Stimulated activated CD4-positive, alpha-beta T cell treated with anti-CD3 and anti-CD28 coated beads, Interleukin-4, amount 100 ng/mL, for 24 hours (primary cell): ENCODE measurements around the gene SYMPK.
"Not testable (repeated sequence)": the region's sequence is repeated elsewhere in the genome, so short reads cannot be mapped to it uniquely, and the experiment has no call there.

Experiments used
- DNase-seq: peaks from one replicate; pipeline ENCODE4 v3.0.0-alpha.2; 2020

Gene SYMPK

DNA sequence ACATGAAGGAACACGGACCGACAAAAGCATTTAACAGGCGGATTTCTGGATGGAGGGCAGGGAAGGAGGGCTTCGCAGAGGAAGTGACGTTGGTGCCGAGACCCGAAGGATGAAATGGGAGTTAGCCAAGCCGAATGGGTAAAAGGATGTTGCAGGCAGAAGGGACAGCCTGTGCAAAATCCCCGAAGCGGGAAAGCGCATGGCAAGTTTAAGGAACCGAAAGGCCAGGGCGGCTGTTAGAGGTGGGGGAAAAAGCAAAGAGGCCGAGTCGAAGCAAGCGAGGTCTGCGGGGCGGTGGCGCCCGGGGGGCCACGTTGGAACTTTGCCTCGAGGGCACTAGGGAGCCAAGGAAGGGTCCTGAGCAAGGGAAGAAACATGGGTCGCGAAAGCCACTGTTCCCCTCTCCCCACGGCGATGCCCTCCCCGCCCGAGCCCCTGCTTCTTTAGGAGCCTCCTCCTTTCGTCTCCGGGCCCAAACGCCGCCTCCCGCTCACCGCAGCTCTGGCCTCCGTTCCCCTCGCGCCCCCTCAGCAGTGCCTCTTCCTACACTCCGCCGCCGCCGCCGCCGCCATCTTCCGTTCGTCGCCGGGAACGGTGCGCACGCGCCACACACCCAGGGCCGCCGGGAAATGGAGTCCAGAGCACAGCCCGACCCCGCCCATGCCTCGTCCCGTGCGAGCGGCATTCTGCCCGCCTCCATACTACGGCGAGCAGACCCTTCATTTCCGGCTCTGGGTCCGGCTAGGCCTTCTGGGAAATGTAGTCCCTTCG is at the start of gene SYMPK:
TSS of gene SYMPK (minus strand) at position 584 of the 771 bp plus-strand sequence. CDS start 8,652 bp downstream, outside the sequence.
- peak; percentile 99 for DNase-seq

DNA sequence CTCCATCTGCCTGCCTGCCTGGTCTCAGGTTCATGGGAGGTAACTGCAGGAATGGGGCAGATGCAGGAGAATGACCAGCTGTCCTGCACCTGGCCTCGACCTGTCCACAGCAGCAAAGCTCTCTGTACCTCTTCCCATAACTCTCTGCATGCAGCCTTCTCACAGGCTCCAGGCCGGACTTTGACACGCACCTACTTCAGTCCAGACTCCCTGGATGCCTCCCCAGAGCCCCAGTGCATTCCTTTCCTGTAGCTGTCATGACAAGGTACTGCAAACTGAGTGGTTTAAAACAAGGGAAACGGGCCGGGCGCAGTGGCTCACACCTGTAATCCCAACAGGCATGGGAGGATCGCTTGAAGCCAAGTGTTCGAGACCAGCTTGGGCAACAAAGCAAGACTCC is 48.3 kb upstream of the SYMPK start:
- DNase-seq = no peak

DNA sequence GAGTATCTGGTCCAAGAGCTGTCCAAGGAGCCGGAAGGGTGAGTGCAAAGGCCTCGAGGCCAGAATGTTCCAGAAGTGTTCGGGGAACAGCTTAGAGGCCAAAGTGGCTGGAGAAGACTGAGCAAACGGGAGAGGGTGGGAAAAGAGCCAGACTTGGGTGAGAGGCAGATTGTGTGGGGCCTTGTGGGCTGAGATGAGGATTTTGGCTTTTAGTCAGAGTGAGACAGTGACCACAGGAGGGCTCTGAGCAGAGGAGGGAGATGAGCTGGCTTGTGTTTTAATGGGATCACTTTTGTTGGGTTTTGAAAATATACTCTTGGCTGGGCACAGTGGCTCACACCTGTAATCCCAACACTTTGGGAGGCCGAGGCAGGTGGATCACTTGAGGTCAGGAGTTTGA is 46.0 kb upstream of the SYMPK start:
- DNase-seq = no peak

DNA sequence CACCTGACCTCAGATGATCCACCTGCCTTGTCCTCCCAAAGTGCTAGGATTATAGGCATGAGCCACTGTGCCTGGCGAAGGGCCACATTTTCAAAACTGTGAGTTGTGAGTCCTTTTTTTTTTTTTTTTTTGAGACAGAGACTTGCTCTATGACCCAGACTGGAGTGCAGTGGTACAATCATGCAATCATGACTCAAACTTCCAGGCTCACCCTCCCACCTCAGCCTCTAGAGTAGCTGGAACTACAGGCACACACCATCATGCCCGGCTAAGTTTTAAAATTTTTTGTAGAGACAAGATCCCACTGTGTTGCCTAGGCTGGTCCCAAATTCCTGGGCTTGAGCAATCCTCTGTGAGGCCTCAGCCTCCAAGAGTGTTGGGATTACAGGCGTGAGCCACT is 43.3 kb upstream of the SYMPK start:
- no peak for DNase-seq

DNA sequence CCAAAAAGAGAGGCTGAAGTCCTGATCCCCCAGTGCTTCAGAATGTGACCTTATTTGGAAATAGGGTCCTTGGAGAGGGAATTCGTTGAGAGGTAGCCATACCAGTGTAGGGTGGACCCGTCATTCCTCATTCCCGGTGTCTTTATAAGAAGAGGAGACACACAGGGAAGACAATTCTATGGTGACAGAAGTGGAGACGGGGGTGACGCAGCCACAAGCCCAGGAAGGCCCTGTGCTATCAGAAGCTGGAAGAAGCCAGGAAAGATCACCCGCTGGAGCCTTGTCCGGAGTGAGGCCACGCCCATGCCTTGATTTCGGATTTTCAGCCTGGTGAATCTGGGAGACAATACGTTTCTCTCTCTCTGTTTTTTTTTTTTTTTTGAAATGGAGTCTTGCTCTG is 42.1 kb upstream of the SYMPK start:
- DNase-seq = no peak

DNA sequence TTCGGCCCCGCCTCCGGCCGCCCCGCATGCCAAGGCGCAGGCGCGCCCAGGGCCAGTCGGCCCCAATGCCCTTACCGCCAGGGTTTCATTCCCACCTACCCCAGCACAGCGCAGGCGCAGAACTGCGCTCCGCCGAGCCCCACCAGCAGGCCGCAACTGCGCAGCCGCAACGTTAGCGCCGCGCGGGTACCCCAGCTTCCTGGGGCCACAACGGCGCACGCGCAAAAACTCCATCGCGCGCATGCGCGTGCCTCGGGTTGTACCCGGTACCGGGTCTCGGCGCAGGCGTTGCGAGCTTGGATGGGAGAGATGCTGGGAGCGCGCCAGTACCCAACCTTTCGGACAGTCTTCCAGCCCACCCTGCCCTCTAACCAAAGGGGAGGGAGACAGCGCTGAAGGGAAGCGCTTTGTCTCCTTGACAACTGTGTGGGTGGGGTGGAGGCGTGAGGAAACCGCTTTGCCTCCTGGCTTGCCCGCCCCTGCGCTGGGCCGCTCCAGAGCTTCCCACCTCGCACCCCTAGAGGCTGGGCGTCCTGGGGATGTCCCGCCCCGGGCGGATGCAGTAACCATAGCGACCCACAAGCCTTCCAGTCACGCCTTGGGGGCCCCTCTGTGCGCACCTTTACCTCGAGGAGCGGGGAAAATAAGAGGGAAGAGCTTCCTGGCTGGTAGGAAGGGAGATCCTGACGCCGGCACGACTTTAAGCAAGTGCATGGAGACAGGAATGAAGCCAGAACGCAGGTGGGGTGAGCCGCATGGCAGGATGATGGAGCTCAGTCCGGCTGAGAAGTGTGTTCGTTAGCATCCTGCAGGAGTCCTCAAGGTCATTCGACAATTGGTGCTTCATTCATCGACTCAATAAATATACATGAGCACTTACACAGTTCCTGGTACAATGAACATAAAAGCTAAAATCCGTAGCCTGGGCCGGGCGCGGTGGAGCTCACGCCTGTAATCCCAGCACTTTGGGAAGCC is 40.0 kb upstream of the SYMPK start:
- DNase-seq = peak; percentile 99

DNA sequence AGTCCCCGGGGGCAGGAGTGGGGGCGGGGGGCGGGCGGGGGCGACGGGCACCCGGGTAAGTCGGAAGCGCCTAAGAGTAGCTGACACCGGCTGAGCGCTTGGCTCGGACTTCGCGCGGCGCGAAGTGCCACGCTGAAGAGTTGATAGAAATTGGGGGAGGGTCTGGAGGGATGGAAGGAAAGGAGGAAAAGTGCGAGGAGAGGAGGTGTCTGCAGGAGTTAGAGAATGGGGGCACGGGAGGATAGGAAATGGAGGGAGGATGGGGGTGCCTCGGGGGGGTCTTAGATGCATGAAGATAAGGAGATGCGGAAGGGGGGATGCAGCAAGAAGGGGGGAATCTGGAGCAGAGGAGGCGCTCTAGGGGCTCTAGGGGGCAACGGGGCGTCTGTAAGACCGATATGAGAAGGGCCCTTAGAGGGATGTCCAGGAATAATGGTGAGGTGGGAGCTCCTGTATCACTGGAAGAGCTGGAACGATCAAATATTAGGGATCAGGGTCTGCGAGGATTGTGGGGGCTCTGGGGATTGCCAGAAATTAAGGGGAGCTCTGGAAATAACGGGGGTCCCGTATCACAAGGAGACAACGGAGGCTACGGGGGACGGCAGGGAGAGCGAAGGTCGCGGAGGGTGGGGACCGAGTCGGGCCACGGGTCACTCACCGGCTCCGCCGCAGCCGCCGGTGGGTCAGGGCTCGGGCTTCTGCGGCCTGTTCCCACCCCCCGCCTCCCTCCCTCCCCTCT is 39.1 kb upstream of the SYMPK start, which contains the start of gene MYPOP:
TSS of gene MYPOP (minus strand) at position 702 of the 739 bp plus-strand sequence. CDS start 840 bp downstream, outside the sequence.
- DNase-seq = no peak

DNA sequence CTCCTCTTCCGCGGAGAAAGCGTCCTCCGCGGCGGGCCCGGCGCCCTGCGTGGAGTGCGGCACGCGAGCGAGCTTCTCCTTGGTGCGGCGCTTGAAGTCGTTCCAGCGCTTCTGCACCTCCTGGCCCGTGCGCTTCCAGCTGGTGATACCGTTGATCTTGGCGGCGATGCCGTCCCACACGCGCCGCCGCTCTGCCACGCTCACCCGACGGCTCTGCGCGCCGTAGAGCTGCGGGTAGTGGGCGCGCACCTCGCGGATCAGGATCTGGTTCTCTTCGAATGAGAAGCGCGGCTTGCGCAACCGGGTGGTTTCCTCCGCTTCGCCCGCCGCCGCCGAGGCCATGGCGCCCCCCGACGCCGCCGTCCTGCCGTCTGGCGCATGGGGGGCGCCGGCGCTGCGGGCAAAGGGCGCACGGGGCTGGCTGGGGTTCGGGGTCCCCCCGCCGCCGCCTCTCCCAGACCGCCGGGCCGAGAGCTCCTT is 38.5 kb upstream of the SYMPK start:
- DNase-seq = no peak

DNA sequence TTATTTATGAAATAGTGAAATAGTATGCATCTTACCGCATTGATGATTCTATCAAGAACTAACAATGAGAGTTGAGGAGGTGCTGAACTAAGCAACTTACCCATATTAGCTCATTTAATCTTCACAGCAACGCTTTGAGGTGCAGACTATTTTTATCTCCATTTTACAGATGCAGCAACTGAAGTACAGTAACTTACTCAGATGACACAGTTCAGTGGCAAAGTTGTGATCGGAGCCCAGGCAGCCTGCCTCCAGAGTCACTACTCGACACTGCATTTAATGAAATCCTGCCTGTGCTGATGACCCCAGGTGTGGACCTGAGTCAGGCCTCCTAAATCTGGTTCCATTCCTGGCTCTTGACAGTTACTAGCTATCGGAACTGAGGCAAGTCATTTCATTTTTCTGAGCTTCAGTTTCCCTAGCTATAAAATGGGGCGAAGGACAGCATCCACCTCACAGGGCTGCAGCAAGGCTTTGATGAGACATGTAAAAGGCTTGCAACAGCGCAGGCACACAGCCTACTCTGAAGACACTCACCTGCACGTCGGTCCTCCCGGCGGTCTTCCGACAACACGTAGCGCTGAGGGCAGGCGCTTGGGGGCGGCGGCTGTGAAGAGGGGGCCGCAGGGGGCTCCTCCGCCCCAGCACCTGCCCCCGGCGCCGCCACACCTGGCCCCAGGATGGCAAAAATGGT is 37.9 kb upstream of the SYMPK start:
- DNase-seq = no peak

DNA sequence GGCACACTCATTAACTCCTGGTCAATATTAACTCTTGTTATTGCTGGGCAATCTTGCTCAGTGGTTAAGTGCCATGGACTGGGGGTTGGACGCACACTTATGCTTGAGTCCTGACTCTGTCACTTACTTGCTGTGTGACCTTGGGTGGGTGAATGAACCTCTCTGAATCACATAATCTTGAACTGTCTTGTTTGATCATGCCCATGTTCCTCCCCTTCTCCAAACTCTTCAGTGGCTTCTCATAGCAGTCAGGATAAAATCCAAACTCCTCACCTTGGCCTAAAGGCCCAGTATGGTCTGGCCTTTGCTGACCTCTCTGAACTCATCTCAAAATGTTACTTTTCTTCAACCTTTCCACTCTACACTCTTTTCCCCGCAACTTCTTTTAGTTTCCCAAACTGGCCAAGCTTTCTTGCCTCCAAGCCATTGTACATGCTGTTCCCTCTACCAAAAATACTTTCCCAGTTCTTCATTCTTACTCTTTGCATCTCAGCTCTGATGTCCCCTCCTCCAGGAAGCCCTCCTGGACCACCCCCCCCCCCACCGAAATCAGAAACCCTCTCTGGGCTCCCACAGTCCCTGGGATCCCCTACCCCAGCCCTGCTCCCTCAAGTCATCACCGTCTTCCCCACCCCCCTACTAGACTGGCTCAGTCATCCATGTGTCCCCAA is 37.1 kb upstream of the SYMPK start:
- no peak for DNase-seq

DNA sequence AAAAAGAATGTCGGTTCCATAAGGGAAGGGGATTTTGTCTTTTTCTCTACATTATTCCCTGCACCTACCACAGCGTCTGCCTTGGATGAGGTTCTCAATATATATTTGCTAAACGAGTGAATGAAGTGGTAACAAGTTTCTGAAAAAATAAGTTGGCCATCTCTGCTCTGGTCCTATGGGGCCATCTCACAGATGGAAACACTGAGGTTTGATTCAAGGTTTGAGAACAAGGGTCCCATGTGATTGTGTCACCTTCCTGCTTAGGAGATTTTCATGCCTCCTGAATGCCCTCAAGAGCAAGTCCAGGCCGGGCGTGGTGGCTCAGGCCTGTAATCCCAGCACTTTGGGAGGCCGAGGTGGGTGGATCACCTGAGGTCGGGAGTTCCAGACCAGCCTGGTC is 36.3 kb upstream of the SYMPK start:
- DNase-seq = no peak

DNA sequence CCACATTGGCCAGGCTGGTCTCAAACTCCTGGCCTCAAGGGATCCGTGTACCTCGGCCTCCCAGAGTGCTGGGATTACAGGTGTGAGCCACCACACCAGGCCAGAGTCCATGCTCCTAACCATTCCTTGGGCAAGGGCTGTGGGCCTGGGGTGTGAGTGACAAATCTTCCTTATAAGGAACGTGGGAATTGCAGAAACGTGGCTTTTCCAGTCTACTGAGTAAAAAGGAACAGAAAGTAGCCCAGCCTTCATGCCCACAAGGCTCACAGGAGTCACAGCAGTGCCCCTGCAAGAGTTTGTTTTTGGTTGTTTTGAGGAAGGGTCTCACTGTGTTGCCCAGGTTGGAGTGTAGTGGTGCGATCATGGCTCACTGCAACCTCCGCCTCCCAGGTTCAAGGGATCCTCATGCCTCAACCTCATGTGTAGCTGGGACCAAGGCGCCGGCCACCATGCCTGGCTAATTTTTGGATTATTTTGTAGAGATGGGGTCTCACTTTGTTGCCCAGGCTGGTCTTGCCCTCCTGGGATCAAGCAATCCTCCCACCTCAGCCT is 34.4 kb upstream of the SYMPK start:
- DNase-seq = no peak

DNA sequence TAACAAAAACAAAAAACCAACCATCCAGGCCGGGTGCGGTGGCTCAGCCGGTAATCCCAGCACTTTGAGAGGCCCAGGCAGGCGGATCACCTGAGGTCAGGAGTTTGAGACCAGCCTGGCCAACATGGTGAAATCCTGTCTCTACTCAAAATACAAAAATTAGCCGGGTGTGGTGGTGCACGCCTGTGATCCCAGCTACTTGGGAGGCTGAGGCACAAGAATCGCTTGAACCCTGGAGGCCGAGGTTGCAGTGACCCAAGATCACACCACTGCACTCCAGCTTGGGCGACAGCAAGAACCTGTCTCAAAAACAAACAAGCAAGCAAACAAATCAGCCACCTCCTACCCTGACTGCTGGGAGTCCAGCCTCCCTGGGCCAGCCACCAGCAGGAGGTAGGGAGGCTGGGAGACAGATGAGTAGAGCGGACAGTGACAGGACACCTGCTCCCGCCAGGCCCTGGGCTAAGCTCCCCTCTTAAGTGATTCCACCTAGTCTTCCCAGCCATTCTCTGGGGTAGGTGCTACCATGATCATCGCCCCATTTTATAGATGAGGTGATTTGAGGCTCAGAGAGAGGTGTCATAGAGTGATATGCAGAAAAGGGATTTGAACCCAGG is 33.1 kb upstream of the SYMPK start:
- not testable (repeated sequence) for DNase-seq

DNA sequence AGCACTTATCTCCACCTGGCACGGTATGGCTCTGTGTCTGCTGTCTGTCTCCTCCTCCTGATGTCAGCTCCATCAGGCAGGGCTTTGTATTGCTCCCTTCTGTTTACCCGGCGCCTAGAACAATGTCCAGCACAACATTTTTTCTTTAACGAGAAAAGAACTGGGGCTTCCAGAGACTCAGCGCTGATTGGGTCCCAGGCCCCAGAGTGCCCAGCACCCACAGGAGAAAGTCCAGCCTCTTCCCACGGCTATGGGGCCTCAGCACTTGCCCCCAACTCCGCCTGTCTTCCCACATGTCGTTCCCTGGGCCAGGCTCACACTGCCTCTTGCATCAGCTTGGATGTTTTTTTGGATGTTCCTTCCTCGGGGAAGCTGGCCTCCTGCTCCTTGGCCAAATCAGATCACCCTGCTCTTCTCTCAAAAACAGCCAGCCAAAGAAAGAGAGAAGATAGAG is 32.6 kb upstream of the SYMPK start:
- no peak for DNase-seq

DNA sequence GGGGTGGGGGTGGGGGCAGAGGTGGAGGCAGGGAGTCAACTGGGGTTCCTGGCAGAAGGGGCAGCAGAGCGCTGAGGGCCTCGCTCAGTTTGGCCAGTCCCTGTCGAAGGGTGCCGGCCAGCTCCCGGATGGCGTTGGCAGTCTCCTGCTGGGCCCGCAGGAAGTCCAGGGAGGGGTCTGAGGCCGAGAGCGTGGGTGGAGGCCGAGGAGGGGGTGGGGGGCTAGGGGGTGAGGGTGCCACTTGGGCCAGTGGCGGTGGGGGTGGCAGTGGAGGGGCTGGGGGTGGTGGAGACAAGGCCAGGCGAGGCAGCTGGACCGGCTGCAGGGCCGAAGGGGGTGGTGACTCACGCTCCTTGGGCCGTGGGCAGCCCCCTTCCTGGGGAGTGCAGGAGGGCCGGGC is 27.9 kb upstream of the SYMPK start:
- no peak for DNase-seq

DNA sequence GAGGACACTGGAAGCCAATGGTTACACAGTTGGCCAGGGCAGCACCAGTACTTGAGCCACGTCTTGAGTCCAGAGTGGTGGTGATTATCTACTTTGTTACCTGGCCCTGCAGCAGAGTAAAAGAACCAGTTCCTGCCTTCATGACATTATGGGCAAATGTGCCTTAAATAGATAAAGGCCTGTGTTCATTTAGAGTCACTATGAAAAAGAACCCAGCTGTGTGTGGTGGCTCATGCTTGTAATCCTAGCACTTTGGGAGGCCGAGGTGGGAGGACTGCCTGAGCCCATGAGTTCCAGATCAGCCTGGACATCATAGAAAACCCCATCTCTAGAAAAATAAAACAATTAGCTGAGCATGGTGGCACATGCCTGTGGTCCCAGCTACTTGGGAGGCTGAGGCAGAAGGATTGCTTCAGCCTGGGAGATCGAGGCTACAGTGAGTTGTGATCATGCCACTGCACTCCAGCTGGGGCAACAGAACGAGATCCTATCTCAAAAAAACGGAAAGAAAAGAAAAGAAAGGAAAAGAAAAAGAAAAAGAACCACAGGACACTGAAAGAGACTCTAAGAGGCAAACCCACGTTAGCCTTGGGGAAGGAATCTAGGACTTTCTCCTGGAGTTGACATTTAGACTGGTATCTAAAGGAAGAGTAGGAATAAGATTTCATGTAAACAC is 26.4 kb upstream of the SYMPK start:
- no peak for DNase-seq

DNA sequence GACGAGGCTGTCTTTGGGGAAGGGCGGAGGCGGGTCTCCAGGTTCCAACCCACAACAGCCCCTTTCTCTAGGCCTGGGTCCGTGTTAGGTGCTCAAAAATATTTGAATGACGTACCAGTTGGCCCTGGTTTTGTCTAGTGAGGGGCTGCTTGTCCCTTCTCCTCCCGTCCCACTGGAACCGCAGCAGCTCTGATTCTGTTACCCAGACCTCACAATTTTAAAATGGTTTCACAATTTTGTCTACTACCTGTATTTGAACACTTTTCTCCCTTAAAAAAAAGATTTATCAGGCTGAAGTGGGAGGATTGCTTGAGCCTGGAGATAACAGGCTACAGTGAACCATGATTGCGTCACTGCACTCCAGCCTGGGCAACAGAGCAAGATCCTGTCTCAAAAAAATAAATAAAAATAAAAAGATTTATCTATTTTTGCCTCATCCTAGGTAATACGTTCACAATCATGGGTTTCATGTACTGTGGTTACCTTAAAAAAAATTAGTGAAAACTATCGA is 24.3 kb upstream of the SYMPK start:
- DNase-seq = no peak

DNA sequence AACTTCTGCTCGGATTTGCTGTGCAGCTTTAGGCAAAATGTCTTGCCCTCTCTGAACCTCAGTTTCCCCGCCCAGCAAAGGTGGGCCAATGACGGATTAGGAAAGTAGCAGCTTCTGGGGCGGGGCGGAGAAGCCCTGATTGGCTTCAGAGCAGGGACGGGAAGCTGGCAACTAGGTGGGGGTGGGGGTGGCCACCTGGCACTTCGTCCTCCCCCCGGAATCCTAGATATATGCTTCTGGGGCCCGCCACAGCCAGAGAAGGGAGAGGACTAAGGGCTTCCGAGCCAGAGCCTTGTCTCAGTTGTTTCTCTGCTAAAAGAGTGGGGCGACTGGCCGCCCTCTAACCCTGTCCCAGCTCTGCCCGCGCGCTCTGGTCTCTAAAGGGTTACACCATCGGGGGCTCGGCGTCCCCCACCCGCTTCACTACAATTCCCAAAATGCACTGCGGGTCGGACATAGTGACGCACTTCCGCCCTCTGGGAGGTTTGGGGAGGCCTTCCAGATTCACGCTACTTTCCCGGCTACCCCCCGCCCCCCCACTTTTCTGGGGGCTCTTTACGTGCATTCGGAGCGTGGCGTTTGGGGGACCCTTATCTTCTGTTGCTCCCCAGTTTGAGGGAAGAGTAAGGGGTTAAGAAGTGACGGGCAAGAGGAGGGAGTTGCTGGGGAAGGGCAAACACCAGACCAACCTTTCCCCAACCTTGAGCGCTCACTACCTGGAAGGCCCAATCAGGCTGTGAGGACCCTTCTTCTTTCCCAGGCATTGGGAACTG is 23.7 kb upstream of the SYMPK start:
- peak; percentile 92 for DNase-seq
